ENCODE results near the gene RECQL5.
"Not testable (repeated sequence)": the region's sequence is repeated elsewhere in the genome, so short reads cannot be mapped to it uniquely, and the experiment has no call there.

DNA sequence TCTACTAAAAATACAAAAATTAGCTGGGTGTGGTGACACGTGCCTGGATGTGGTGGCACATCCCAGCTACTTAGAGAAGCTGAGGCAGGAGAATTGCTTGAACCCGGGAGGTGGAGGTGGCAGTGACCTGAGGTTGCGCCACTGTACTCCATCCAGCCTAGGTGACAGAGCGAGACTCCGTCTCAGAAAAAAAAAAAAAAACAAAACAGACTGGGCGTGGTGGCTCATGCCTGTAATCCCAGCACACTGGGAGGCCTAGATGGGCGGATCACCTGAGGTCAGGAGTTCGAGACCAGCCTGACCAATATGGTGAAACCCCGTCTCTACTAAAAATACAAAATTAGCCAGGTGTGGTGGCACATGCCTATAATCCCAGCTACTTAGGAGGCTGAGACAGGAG, 73.5 kb downstream of the RECQL5 start:
- TF ChIP-seq CTCF (tag by site-specific recombination; IDR thresholded peaks at IDR 0.05) = not testable (repeated sequence)
- peak; percentile 60 for TF ChIP-seq KLF1 (tag by site-specific recombination; IDR thresholded peaks at IDR 0.05)
